BJ (cell line): ENCODE measurements around the gene MYOM3. TPM values are rescaled to one million over a fixed set of nuclear protein-coding genes. Genes with fewer than 3 reads are reported as not detected.

Experiments
- CTCF ChIA-PET: fragments of 350-600 bp; formaldehyde crosslinking; extraction: SDS; loops from one replicate; lab custom pipeline; 2021; ENCODE audit warnings: antibody characterized with exemption, inconsistent platforms; lab: Yijun Ruan, JAX
- POLR2A ChIA-PET: fragments of 300-600 bp; sonication (Branson Sonifier 250); formaldehyde crosslinking; extraction: SDS; loops from one replicate; lab custom pipeline; 2021; ENCODE audit warnings: antibody characterized with exemption; lab: Charles Lee
- DNase-seq: peaks from one replicate; pipeline ENCODE4 v3.0.0-alpha.2; 2011; ENCODE audit warnings: low read depth
- H3K27me3 ChIP-seq: 2 replicates; pipeline ENCODE4 v1.6.0; 2011; ENCODE audit warnings: low read length; ENCODE audit not compliant: control insufficient read depth, insufficient read depth
- H3K36me3 ChIP-seq: 2 replicates; pipeline ENCODE4 v1.5.1; 2011; ENCODE audit warnings: low read length; ENCODE audit not compliant: control insufficient read depth, insufficient read depth
- H3K4me3 ChIP-seq: 2 replicates; pipeline ENCODE4 v1.5.1; 2011; ENCODE audit warnings: low read depth, mild to moderate bottlenecking, control low read depth, low read length
- polyA plus RNA-seq: library from polyadenylated mRNA; depleted of rRNA; stranded (reverse); fragments of >200 nt; gene quantifications from 2 replicates; pipeline ENCODE4 v1.2.3, GENCODE V29; 2011
- TF ChIP-seq, protein P1 (sequence below): IDR thresholded peaks from 2 replicates; pipeline ENCODE4 v1.5.1; 2011; ENCODE audit warnings: low read depth, mild to moderate bottlenecking, control low read depth, inconsistent platforms, low read length, moderate library complexity; ENCODE audit not compliant: insufficient read depth

The MYOM3 gene
- polyA plus RNA-seq, 1 experiment = not detected

DNA sequence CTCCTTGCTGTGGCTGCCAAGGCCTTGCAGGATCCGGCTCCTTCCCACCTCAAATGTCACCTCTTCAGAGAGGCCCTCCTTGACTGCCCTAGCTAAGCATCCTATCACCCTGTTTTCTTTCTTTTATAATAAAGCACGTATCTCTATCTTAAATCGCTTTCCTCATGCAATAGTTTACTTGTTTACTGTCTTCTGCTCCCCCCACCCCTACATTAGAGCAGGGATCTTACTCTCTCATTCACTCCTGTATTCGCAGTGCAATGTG, 36.4 kb downstream of the MYOM3 start:
- ChIA-PET POLR2A (no interaction called here), CTCF (no interaction called here)
- Histone ChIP-seq H3K4me3 (no peak overlapping the region), H3K27me3 (no peaks in the 10 kb centered on the region; the same call in none of the 2 replicates), H3K36me3 (no peaks in the 10 kb centered on the region)
- no peak for DNase-seq
- TF ChIP-seq, protein P1, sequence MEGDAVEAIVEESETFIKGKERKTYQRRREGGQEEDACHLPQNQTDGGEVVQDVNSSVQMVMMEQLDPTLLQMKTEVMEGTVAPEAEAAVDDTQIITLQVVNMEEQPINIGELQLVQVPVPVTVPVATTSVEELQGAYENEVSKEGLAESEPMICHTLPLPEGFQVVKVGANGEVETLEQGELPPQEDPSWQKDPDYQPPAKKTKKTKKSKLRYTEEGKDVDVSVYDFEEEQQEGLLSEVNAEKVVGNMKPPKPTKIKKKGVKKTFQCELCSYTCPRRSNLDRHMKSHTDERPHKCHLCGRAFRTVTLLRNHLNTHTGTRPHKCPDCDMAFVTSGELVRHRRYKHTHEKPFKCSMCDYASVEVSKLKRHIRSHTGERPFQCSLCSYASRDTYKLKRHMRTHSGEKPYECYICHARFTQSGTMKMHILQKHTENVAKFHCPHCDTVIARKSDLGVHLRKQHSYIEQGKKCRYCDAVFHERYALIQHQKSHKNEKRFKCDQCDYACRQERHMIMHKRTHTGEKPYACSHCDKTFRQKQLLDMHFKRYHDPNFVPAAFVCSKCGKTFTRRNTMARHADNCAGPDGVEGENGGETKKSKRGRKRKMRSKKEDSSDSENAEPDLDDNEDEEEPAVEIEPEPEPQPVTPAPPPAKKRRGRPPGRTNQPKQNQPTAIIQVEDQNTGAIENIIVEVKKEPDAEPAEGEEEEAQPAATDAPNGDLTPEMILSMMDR = no peak

DNA sequence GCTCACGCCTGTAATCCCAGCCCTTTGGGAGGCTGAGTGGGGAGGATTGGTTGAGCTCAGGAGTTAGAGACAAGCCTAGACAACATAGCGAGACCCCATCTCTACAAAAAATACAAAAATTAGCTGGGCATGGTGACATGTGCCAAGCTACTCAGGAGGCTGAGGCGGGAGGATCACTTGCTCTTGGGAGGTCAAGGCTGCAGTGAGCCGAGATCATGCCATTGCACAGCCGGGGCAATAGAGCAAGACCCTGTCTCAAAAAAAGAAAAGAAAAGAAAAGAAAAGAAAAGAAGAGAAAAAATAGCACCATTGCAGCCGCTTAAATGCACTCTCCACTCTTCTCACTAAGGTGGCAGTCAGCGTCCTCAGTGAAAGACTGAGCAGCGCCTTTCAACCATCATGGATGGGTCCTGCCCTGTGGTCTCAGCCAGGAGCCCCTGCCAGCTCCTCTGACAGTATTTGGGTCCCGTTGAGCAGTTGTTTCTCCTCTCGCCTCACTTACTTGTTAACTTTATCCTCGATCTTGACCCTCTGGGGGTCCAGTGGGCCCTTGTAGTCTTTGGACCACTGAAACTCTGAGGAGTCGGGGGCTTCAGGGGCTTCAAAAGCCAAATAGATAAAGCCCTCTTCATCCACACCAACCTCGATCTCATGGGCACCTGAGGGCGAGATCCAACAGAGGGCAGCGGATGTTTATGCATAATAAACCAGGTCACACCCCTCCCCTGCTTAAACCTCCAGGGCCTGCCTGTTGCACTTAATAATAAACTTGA, 36.9 kb downstream of the MYOM3 start:
- TF ChIP-seq, protein P1 = no peak

DNA sequence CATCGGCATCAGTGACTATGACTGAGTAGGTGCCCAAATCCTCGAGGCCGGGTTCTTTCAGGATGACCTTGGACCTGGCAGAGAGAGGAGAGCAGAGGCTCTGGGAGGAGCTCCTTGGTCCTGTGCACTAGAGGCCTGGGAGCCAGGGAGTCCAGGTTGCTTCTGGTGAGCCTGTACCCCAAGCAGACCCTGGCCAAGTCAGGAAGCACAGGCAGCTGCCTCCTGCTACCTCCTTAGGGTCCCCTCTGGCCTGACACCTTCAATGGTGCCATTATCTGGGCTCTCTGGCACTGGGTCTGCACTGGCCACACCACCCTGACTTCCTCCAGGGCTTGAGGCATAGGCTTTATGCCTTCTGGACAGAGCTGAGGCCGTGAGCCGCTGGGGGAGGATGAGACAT, 37.7 kb downstream of the MYOM3 start:
- TF ChIP-seq, protein P1 = no peak
- CTCF ChIA-PET = no interaction called here
- no peak overlapping the region for H3K4me3 ChIP-seq

More for the DNA sequence above, 36.9 kb downstream of the MYOM3 start:
- CTCF ChIA-PET = no interaction called here
- no peak for DNase-seq
- Histone ChIP-seq H3K36me3 (no peaks in the 10 kb centered on the region), H3K27me3 (no peaks in the 10 kb centered on the region; the same call in none of the 2 replicates), H3K4me3 (no peak overlapping the region)
- POLR2A ChIA-PET = interaction anchor here (0.6 kb wide), 1 partner anchor 291 kb away, joined by 3 read pairs; no protein-coding TSS in a partner anchor

DNA sequence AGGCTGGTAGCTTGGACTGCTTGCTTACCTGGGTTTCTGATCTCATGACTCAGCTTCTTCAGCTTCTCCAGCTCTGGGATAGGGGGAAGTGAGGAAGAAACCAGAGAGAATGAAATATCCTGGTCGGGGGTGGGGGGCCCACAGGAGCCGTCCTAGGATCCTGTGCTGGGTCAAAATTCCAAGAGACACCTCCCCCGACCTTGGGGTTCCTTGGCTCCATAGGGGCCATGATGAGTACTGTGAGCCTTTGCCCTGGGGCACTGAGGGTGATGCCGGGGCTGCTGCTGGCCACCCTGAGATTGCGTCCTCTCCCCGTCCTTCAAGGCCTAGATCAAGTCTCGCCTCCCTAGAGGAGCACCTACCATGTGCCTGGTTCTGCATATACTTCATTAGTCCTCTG, 40.0 kb downstream of the MYOM3 start:
- TF ChIP-seq, protein P1 = no peak
- CTCF ChIA-PET = interaction anchor here (0.9 to 4.7 kb wide), 7 partner anchors 11 to 320 kb away, joined by 3 to 52 read pairs (median 14); partner anchors contain the start of gene MYOM3
- Histone ChIP-seq H3K36me3 (no peaks in the 10 kb centered on the region), H3K27me3 (peaks cover 1% of the 10 kb centered on the region), H3K4me3 (no peak overlapping the region)
- no peak for DNase-seq
- POLR2A ChIA-PET = no interaction called here

More for the DNA sequence above, 37.7 kb downstream of the MYOM3 start:
- Histone ChIP-seq H3K27me3 (no peaks in the 10 kb centered on the region; the same call in none of the 2 replicates), H3K36me3 (no peaks in the 10 kb centered on the region)
- no peak for DNase-seq
- POLR2A ChIA-PET = interaction anchor here (0.6 kb wide), 1 partner anchor 291 kb away, joined by 3 read pairs; no protein-coding TSS in a partner anchor

DNA sequence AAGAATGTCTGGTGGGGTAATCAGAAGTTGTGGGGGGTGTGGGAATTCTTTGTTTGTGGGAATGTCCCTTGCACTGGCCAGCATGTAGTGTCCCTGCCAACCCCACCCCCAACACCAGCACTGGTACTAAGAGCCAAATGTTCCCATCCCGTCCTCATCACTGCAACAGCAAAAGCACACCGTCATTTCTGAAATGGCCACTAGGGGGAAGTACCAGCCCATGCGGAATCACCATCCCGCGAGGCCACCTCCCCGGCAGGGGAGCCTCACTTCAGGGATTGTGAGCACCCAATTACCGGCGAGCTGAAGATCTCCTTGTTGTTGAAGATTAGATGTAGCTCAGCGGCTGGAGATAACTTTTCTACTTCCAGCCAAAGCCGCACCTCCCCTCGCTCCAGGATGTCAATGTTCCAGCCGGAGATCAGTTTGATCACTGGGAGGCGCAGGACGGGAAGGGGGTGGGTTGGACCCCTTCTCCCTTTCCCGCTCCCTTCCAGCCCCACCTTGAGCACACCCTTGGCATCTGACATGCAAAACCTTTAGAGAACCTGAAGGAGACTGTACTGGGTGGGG, 41.0 kb downstream of the MYOM3 start:
- Histone ChIP-seq H3K36me3 (no peaks in the 10 kb centered on the region), H3K4me3 (no peak overlapping the region), H3K27me3 (peaks cover 1% of the 10 kb centered on the region)
- POLR2A ChIA-PET = no interaction called here
- peak; percentile 9 for DNase-seq
- CTCF ChIA-PET = interaction anchor here (0.6 to 4.7 kb wide), 19 partner anchors 10 to 321 kb away, joined by 3 to 52 read pairs (median 3); partner anchors contain the start of gene MYOM3
- TF ChIP-seq, protein P1 = peak; percentile 89
